PC-3 (cell line): ENCODE measurements around the gene STK32C. TPM values are rescaled to one million over a fixed set of nuclear protein-coding genes. Genes with fewer than 3 reads are reported as not detected.
"Not testable (repeated sequence)": the region's sequence is repeated elsewhere in the genome, so short reads cannot be mapped to it uniquely, and the experiment has no call there.

ENCODE experiments used
- ATAC-seq: fragments of 200-7000 bp; cut with Tn5 transposase; 2 replicates; pipeline ENCODE4 v1.9.1; 2020; ENCODE audit warnings: mild to moderate bottlenecking, moderate library complexity
- BruUV-seq: library from RNA; stranded (reverse); fragments of 400-500 nt; replicated peaks from 2 replicates; lab custom pipeline; 2021; lab: Mats Ljungman, UMichigan
- CTCF ChIA-PET: fragments of 300-600 bp; sonication (Branson Sonifier 250); formaldehyde crosslinking; loops from one replicate; lab custom pipeline; 2022; ENCODE audit warnings: antibody characterized with exemption; lab: Charles Lee
- POLR2A ChIA-PET: fragments of 300-600 bp; sonication (Branson Sonifier 250); formaldehyde crosslinking; loops from one replicate; lab custom pipeline; 2022; ENCODE audit warnings: antibody characterized with exemption; ENCODE audit not compliant: unreplicated experiment; lab: Charles Lee
- DNase-seq: peaks from one replicate; pipeline ENCODE4 v3.0.0-alpha.2; 2015
- H2AFZ ChIP-seq: fragments of 300-600 bp; sonication (generic); 2 replicates; pipeline ENCODE4 v1.6.0; 2016; ENCODE audit warnings: antibody characterized with exemption, low read length
- H3F3A ChIP-seq: fragments of 300-600 bp; sonication (generic); one replicate; pipeline ENCODE4 v1.6.0; 2017; ENCODE audit warnings: antibody characterized with exemption, low read length, control low read depth, mild to moderate bottlenecking; ENCODE audit not compliant: unreplicated experiment
- H3K27ac ChIP-seq: fragments of 300-600 bp; sonication (generic); 2 replicates; pipeline ENCODE4 v1.5.1; 2016; ENCODE audit warnings: mild to moderate bottlenecking, low read length
- H3K27me3 ChIP-seq: fragments of 300-600 bp; sonication (generic); 2 replicates; pipeline ENCODE4 v1.6.1; 2016; ENCODE audit warnings: low read length, mixed read lengths
- H3K36me3 ChIP-seq: fragments of 300-600 bp; sonication (generic); 2 replicates; pipeline ENCODE4 v1.6.1; 2016; ENCODE audit warnings: low read depth, mixed run types, low read length, mixed read lengths
- H3K4me1 ChIP-seq: fragments of 300-600 bp; sonication (generic); 2 replicates; pipeline ENCODE4 v1.5.1; 2016; ENCODE audit warnings: low read length; ENCODE audit not compliant: insufficient read depth
- H3K4me2 ChIP-seq: fragments of 300-600 bp; sonication (generic); 2 replicates; pipeline ENCODE4 v1.6.0; 2016; ENCODE audit warnings: low read length
- H3K4me3 ChIP-seq: fragments of 300-600 bp; sonication (generic); 2 replicates; pipeline ENCODE4 v1.5.1; 2016; ENCODE audit warnings: mild to moderate bottlenecking, low read length, mixed read lengths
- H3K79me2 ChIP-seq: fragments of 300-600 bp; sonication (generic); 2 replicates; pipeline ENCODE4 v1.6.1; 2017; ENCODE audit warnings: low read length, mixed read lengths
- H3K9ac ChIP-seq: fragments of 300-600 bp; sonication (generic); 2 replicates; pipeline ENCODE4 v1.6.0; 2016; ENCODE audit warnings: mild to moderate bottlenecking, low read length
- H3K9me2 ChIP-seq: fragments of 300-600 bp; sonication (generic); replicated peaks from 2 replicates; pipeline ENCODE4 v1.6.1; 2016; ENCODE audit warnings: mixed run types, low read length, mixed read lengths
- H3K9me3 ChIP-seq: fragments of 300-600 bp; sonication (generic); 2 replicates; pipeline ENCODE4 v1.6.1; 2016; ENCODE audit warnings: low read length, mixed read lengths
- H4K20me1 ChIP-seq: fragments of 300-600 bp; sonication (generic); 2 replicates; pipeline ENCODE4 v1.6.1; 2016; ENCODE audit warnings: low read length, mixed read lengths
- EZH2 ChIP-seq: fragments of 300-600 bp; sonication (generic); IDR thresholded peaks from one replicate; pipeline ENCODE4 v1.6.1; 2017; ENCODE audit warnings: antibody characterized with exemption, mild to moderate bottlenecking, low read length; ENCODE audit not compliant: unreplicated experiment
- EZH2phosphoT487 ChIP-seq: fragments of 300-600 bp; sonication (generic); IDR thresholded peaks from 2 replicates; pipeline ENCODE4 v1.6.1; 2018; ENCODE audit warnings: mild to moderate bottlenecking, antibody characterized with exemption, low read length, borderline replicate concordance
- intact Hi-C: fragments of 100-400 bp; cut with micrococcal nuclease; formaldehyde crosslinking; loops from 2 replicates; pipeline ENCODE4 v1.9.0; 2023
- total RNA-seq: library from RNA; depleted of rRNA; stranded (reverse); fragments of >200 nt; gene quantifications from 2 replicates; pipeline ENCODE4 v1.2.3, GENCODE V29; 2014
- TF ChIP-seq, protein P1 (sequence below): fragments of 300-600 bp; sonication (generic); conservative IDR thresholded peaks from 2 replicates; pipeline ENCODE4 v1.5.1; 2017; ENCODE audit warnings: antibody characterized with exemption, low read depth, mild to moderate bottlenecking, low read length

The STK32C gene
- total RNA-seq, 1 experiment from 2014 or later = 28.3 TPM

DNA sequence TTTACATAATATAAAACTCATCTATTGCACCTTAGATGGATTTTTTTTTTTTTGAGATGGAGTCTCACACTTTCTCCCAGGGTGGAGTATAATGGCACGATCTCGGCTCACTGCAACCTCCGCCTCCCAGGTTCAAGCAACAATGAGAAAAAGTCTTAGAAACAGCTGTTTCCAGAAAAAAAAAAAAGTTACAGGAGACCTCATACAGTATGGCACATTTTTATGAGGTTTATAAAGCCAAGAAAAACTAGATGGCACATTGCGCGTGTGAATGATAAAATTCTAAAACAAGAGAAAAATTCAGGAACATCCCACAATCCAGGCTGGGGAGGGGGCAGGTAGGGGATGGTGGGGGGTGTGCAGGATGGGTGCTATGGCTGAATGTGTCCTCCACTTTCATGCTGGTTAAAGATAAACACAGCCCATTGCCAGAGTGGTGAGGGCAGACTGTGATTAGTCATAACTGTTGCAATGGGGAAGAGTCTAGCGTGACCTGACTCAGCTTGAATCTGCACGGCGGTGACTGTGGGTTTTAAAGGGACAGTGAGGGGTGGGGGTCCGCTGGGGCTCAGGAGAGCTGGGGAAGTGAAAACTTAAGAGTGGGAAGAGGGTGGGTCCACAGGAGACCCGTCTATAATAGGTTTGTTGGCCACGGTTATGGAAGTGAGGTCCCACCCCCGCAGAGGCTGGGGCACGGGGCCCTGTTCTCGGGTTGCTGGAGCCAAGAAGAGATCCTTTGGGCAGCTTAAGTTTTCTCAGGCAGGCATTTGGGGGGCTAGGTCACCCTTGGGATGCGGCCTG, 12.3 kb upstream of the STK32C start:
- peaks cover 26% of the 10 kb centered on the region for H3K4me1 ChIP-seq
- H4K20me1 ChIP-seq = no peaks in the 10 kb centered on the region
- intact Hi-C loops = no loop called here
- H3K9me2 ChIP-seq = no peaks in the 10 kb centered on the region
- TF ChIP-seq EZH2 (no peak), EZH2phosphoT487 (no peak)
- TF ChIP-seq, protein P1, sequence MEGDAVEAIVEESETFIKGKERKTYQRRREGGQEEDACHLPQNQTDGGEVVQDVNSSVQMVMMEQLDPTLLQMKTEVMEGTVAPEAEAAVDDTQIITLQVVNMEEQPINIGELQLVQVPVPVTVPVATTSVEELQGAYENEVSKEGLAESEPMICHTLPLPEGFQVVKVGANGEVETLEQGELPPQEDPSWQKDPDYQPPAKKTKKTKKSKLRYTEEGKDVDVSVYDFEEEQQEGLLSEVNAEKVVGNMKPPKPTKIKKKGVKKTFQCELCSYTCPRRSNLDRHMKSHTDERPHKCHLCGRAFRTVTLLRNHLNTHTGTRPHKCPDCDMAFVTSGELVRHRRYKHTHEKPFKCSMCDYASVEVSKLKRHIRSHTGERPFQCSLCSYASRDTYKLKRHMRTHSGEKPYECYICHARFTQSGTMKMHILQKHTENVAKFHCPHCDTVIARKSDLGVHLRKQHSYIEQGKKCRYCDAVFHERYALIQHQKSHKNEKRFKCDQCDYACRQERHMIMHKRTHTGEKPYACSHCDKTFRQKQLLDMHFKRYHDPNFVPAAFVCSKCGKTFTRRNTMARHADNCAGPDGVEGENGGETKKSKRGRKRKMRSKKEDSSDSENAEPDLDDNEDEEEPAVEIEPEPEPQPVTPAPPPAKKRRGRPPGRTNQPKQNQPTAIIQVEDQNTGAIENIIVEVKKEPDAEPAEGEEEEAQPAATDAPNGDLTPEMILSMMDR = no peak
- ChIA-PET CTCF (no interaction called here), POLR2A (interaction anchor here (0.7 kb wide), 1 partner anchor 128 kb away, joined by 5 read pairs; no protein-coding TSS in a partner anchor)
- H3K27me3 ChIP-seq = no peaks in the 10 kb centered on the region
- peak overlapping the region; percentile 15; the same call in 1 of the 2 replicates for H3K9ac ChIP-seq
- H3K36me3 ChIP-seq = no peaks in the 10 kb centered on the region
- H3K9me3 ChIP-seq = no peaks in the 10 kb centered on the region
- ATAC-seq = peak; percentile 95
- peak; percentile 81 for DNase-seq
- peak overlapping the region; percentile 44 for H3K27ac ChIP-seq
- no peaks in the 10 kb centered on the region for H3F3A ChIP-seq
- BruUV-seq = no TSS peak
- H3K4me3 ChIP-seq = no peak overlapping the region
- H3K4me2 ChIP-seq = peak overlapping the region; percentile 65
- H3K79me2 ChIP-seq = no peaks in the 10 kb centered on the region
- 0 out of 2 replicates have a peak overlapping the region, but pooled peaks have one; percentile 50 for H2AFZ ChIP-seq

DNA sequence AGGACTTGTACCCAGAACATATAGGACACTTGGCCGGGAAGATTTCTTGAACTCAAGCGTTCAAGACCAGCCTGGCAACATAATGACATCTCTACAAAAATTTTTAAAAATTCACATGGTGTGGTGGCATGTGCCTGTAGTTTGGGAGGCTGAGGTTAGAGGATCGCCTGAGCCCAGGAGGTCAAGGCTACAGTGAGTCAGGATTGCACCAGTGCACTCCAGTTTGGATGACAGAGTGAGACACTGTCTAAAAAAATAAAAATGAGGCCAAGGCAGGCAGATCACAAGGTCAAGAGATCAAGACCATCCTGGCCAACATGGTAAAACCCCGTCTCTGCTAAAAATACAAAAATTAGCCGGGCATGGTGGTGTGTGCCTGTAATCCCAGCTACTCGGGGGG, 9.7 kb upstream of the STK32C start:
- intact Hi-C loops, H3K9me2 ChIP-seq, DNase-seq, ATAC-seq, H2AFZ ChIP-seq, H3K27ac ChIP-seq, H3K4me2 ChIP-seq, H4K20me1 ChIP-seq, H3K9ac ChIP-seq, H3K4me3 ChIP-seq, POLR2A ChIA-PET, H3K36me3 ChIP-seq, BruUV-seq, H3K27me3 ChIP-seq, H3F3A ChIP-seq, H3K79me2 ChIP-seq, H3K9me3 ChIP-seq, CTCF ChIA-PET: not testable (repeated sequence)
- peaks cover 26% of the 10 kb centered on the region for H3K4me1 ChIP-seq

DNA sequence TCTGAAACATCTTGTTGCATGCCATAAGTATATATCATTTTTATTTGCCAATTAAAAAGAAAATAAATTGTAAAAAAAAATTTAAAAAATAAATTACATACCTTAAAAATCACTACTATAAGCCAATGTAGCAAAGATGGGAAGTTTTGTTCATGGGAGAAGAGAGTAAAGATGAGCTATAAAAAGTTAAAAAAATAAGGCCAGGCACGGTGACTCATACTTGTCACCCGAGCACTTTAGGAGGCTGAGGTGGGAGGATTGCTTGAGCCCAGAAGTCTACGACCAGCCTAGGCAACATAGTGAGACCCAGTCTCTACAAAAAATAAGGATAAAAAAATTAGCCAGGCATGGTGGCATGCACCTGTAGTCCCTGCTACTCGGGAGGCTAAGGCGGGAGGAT, 8.4 kb upstream of the STK32C start:
- Histone ChIP-seq H3F3A (no peaks in the 10 kb centered on the region), H4K20me1 (no peaks in the 10 kb centered on the region), H2AFZ (no peak overlapping the region), H3K9me3 (no peaks in the 10 kb centered on the region), H3K4me3 (no peak overlapping the region), H3K4me2 (no peak overlapping the region), H3K79me2 (no peaks in the 10 kb centered on the region), H3K4me1 (peaks cover 26% of the 10 kb centered on the region), H3K27ac (no peak overlapping the region), H3K36me3 (no peaks in the 10 kb centered on the region), H3K9me2 (no peaks in the 10 kb centered on the region), H3K27me3 (no peaks in the 10 kb centered on the region), H3K9ac (no peak overlapping the region)
- no TSS peak for BruUV-seq
- DNase-seq = no peak
- no peak for ATAC-seq
- CTCF ChIA-PET = no interaction called here
- intact Hi-C loops = no loop called here
- no peak for TF ChIP-seq EZH2
- no peak for TF ChIP-seq EZH2phosphoT487
- TF ChIP-seq, protein P1 = no peak
- POLR2A ChIA-PET = no interaction called here

DNA sequence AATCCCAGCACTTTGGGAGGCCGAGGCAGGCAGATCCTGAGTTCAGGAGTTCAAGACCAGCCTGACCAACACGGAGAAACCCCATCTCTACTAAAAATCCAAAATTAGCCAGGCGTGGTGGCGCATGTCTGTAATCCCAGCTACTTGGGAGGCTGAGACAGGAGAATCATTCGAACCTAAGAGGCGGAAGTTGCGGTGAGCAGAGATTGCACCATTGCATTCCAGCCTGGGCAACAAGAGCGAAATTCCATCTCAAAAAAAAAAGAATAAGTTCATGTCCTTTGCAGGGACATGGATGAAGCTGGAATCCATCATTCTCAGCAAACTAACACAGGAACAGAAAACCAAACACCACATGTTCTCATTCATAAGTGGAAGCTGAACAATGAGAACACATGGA, 7.1 kb upstream of the STK32C start:
- H3K4me3 ChIP-seq, POLR2A ChIA-PET, H2AFZ ChIP-seq: not testable (repeated sequence)

More for the DNA sequence above, 7.1 kb upstream of the STK32C start:
- H4K20me1 ChIP-seq, CTCF ChIA-PET, H3K27ac ChIP-seq, H3K9me2 ChIP-seq, H3K4me2 ChIP-seq, H3K36me3 ChIP-seq, H3F3A ChIP-seq, H3K9ac ChIP-seq, H3K79me2 ChIP-seq, ATAC-seq, H3K27me3 ChIP-seq, intact Hi-C loops, DNase-seq, H3K9me3 ChIP-seq, BruUV-seq: not testable (repeated sequence)
- peaks cover 16% of the 10 kb centered on the region for H3K4me1 ChIP-seq
